Spleen (tissue), 11 donors: Measurements from ENCODE around the gene PTAFR. TPM values are rescaled to one million over a fixed set of nuclear protein-coding genes. Genes with fewer than 3 reads are reported as not detected.

Source experiments
- DNase-seq: peaks from one replicate; pipeline ENCODE4 v3.0.0-alpha.2; 2020
- H3K27ac ChIP-seq, 8 donors: fragments of 200-600 bp; sonication (generic) in 7 of 8; 1 replicate in 4 of 8; 2 replicates in 4 of 8; pipeline versions ENCODE4 v1.5.0 to v1.8.0; 2016 to 2021; ENCODE audit warnings: inconsistent platforms in 4 of 8, mild to moderate bottlenecking in 4 of 8, moderate library complexity in 1 of 8
- H3K27me3 ChIP-seq, 7 donors: fragments of 200-600 bp; sonication (generic) in 6 of 7; replicated peaks in 1 of 7; 1 replicate in 4 of 7; 2 replicates in 3 of 7; pipeline versions ENCODE4 v1.5.0 to v1.8.0; 2016 to 2021; ENCODE audit warnings: inconsistent platforms in 3 of 7, mild to moderate bottlenecking in 1 of 7
- H3K36me3 ChIP-seq, 6 donors: fragments of 200-600 bp; sonication (generic) in 5 of 6; 1 replicate in 4 of 6; 2 replicates in 2 of 6; pipeline versions ENCODE4 v1.5.0 to v1.8.0; 2016 to 2021; ENCODE audit warnings: inconsistent platforms in 2 of 6
- H3K4me1 ChIP-seq, 6 donors: fragments of 200-600 bp; sonication (generic) in 5 of 6; 1 replicate in 3 of 6; 2 replicates in 3 of 6; pipeline versions ENCODE4 v1.5.0 to v1.8.0; 2016 to 2021; ENCODE audit warnings: inconsistent platforms in 3 of 6
- H3K4me3 ChIP-seq, 8 donors: fragments of 200-600 bp; sonication (generic) in 7 of 8; 1 replicate in 4 of 8; 2 replicates in 4 of 8; pipeline versions ENCODE4 v1.5.0 to v1.8.0; 2016 to 2021; ENCODE audit warnings: inconsistent platforms in 4 of 8, mild to moderate bottlenecking in 4 of 8, moderate library complexity in 2 of 8
- H3K9me3 ChIP-seq, 8 donors: fragments of 200-600 bp; sonication (generic) in 7 of 8; 1 replicate in 4 of 8; 2 replicates in 4 of 8; pipeline versions ENCODE4 v1.5.0 to v1.8.0; 2016 to 2021; ENCODE audit warnings: inconsistent platforms in 4 of 8
- CTCF ChIP-seq, 11 experiments: fragments of 200-600 bp in 7 of 11; fragments of 450-650 bp in 4 of 11; sonication (generic) in 4 of 11; IDR thresholded peaks in 8 of 11; conservative IDR thresholded peaks in 3 of 11; 1 replicate in 7 of 11; 2 replicates in 4 of 11; pipeline versions ENCODE4 v1.4.0 to v1.8.0; 2016 to 2021; ENCODE audit warnings: antibody characterized with exemption in 11 of 11, inconsistent platforms in 4 of 11, mild to moderate bottlenecking in 1 of 11
- POLR2A ChIP-seq, 3 donors: fragments of 450-650 bp; IDR thresholded peaks; one replicate each; pipeline ENCODE4 v1.5.1; 2017; ENCODE audit warnings: antibody characterized with exemption in 3 of 3, mild to moderate bottlenecking in 1 of 3
- POLR2AphosphoS5 ChIP-seq, 3 donors: sonication (generic); formaldehyde crosslinking; IDR thresholded peaks; one replicate each; pipeline ENCODE4 v1.5.1; 2017; ENCODE audit warnings: antibody characterized with exemption in 3 of 3
- WGBS, 5 donors: extraction: QIAGEN DNeasy Blood & Tissue Kit in 3 of 5; methylation state at CpG; one replicate each; pipeline versions ENCODE4 v1.1.5 to v1.1.7; 2013 to 2018; 5-methylcytosine and 5-hydroxymethylcytosine counted together
- intact Hi-C: fragments of 100-400 bp; cut with DNase I; formaldehyde crosslinking; loops from one replicate; pipeline ENCODE4 v1.15.0; 2023; ENCODE audit warnings: low total_unique reads
- polyA plus RNA-seq, 3 donors: library from polyadenylated mRNA; stranded (reverse); fragments of 200-250 nt; gene quantifications; one replicate each; pipeline ENCODE4 v1.2.1, GENCODE V29; 2013
- total RNA-seq, 7 donors: library from RNA; depleted of rRNA in 3 of 7; stranded (reverse); fragments of >200 nt in 3 of 7; fragmentation: NEBNext Ultra II Directional in 4 of 7; extraction: Animal tissue kit (Norgen Biotek cat#: 25700) in 4 of 7; gene quantifications; one replicate each; pipeline versions ENCODE4 v1.1.0 to v1.2.1, GENCODE V29; 2016 to 2021
- donor health status: healthy with polysubstance abuse.
- donor health status: DM: no; HTN: no; CAD: no; lungs with moderate emphysema.
- donor health status: DM: no; HTN: no; CAD: no.
- donor health status: Bipolar disorder and iron deficiency.
- donor health status: healthy.
- donor health status: DM: no; HTN: no; CAD: no.
- donor health status: DM: yes; HTN: yes; CAD: no.

The PTAFR gene
- total and polyA plus RNA-seq, 10 donors = 5.0 to 32.2 (median 24.0) TPM

GRCh38 chr1:28129150-28129549 is 47.3 kb downstream of the PTAFR start:
- no peaks in the 10 kb centered on the region for H3K9me3 ChIP-seq
- H3K4me3 ChIP-seq = no peak overlapping the region
- H3K27ac ChIP-seq = peak overlapping the region in 2 of 8 donors; percentile 87 to 92
- no peak for DNase-seq
- no peaks in the 10 kb centered on the region for H3K27me3 ChIP-seq
- intact Hi-C loops = no loop called here
- 62 to 89% (median 76%) methylated on average over 1 of the region's 1 CpG for WGBS, 5 donors
- H3K36me3 ChIP-seq = no peaks in the 10 kb centered on the region
- no peak for TF ChIP-seq CTCF (IDR thresholded peaks at IDR 0.05 in 8 of 11, conservative IDR thresholded peaks at IDR 0.05 in 3 of 11)
- no peak for TF ChIP-seq POLR2A (IDR thresholded peaks at IDR 0.05)
- no peak for TF ChIP-seq POLR2AphosphoS5 (IDR thresholded peaks at IDR 0.05)
- H3K4me1 ChIP-seq = peaks cover 8 to 62% (median 25%) of the 10 kb centered on the region in 6 donors

DNA sequence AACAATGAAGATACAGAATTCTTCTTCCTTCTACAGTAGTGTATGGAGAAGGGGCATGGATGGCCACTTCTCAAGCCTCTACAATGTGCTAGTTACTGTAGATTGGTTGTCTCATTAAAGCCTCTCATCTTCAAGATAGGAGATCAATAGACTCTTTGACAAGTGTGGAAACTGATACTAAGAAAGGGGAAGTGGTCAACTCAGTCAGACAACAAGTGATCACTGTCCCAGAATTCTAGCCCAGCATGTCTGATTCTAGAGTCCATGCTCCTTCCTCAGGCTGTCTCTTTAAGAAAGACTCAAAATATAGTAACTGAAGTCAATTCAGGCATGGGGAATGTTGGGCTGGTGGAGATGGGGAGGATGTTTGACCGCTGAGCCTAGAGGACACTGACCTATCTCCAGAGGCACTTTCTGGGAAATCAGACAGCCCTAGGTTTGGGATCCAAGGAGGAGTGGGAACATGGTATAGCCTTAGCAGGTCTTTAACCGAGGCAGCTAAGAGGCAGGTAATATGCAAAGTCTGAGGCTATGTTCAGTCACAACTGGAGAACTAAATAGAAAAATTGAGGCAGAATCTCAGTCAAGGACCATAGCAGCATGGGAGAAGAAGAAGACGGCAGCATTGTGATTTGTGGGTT is 48.8 kb downstream of the PTAFR start:
- Histone ChIP-seq H3K27me3 (no peaks in the 10 kb centered on the region), H3K27ac (peak overlapping the region in 7 of 8 donors; percentile 29 to 92 (median 80)), H3K4me1 (peaks cover 11 to 65% (median 29%) of the 10 kb centered on the region in 6 donors), H3K4me3 (peak overlapping the region in 1 of 8 donors; percentile 54), H3K36me3 (no peaks in the 10 kb centered on the region), H3K9me3 (no peaks in the 10 kb centered on the region)
- no peak for DNase-seq
- TF ChIP-seq POLR2A (IDR thresholded peaks at IDR 0.05) (no peak), CTCF (IDR thresholded peaks at IDR 0.05 in 8 of 11, conservative IDR thresholded peaks at IDR 0.05 in 3 of 11) (no peak), POLR2AphosphoS5 (IDR thresholded peaks at IDR 0.05) (no peak)
- 59 to 72% (median 67%) methylated on average over 3 of the region's 3 CpGs for WGBS, 5 donors
- intact Hi-C loops = no loop called here

DNA sequence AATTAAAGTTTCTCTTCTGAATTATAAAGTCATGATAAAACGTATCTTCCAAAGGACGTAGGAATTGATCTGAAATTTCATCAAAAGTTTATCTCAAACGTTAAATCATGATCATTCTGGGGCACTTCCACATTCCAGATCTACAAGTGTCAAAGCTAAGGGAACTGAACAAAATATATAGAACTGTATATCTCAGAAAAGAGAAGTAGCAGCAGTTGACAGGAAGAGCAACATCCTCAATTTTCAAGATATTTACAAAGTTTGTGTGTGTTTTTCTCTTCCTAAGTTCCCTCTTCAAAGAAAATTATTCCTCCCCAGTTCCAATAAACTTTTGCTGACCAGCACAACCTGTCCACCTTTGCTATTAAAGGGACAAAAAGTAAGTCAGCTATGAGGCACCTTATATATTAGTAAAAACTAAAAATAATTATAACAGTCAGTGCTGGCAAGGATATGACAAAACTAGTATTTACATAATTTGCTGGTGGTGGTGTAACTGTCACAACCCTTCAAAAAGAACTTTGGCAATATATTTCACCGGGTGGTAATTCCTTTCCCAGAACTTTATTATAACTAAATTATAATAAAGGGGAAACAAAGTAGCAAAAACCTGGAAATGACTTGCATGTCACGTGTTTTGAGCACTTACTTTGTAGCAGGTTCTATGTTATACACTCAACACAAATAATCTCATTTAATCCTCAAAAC is 49.6 kb downstream of the PTAFR start:
- WGBS, 5 donors = 28 to 49% (median 32%) methylated on average over 5 of the region's 5 CpGs
- no peak for DNase-seq
- intact Hi-C loops = no loop called here
- no peak for TF ChIP-seq CTCF (IDR thresholded peaks at IDR 0.05 in 8 of 11, conservative IDR thresholded peaks at IDR 0.05 in 3 of 11)
- no peak for TF ChIP-seq POLR2AphosphoS5 (IDR thresholded peaks at IDR 0.05)
- no peak for TF ChIP-seq POLR2A (IDR thresholded peaks at IDR 0.05)
- Histone ChIP-seq H3K4me3 (peak overlapping the region in 2 of 8 donors; percentile 9 to 54), H3K27me3 (no peaks in the 10 kb centered on the region), H3K4me1 (peaks cover 8 to 65% (median 22%) of the 10 kb centered on the region in 6 donors), H3K9me3 (no peaks in the 10 kb centered on the region), H3K27ac (peak overlapping the region in 7 of 8 donors; percentile 29 to 92 (median 80)), H3K36me3 (no peaks in the 10 kb centered on the region)

DNA sequence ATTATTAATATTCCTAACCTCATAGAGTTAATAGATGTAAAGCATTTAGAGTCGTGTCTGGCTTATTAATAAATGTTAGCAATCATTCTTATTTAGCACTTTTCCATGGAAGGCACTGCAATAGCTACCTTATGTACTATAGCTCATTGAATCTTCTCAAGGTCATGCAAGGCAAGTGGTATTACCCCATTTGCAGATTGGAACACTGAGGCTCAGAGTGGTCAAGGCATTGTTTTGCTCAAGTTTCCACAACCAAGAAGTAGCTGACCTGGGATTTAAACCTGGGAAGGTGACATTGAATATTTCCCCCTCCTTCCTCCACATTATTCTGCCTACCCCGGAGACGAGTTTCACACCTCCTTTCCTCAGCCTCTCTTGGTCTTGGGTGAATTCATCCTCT is 50.3 kb downstream of the PTAFR start:
- H3K27ac ChIP-seq = peak overlapping the region in 7 of 8 donors; percentile 29 to 92 (median 80)
- DNase-seq = no peak

More for the DNA sequence above, 50.3 kb downstream of the PTAFR start:
- Histone ChIP-seq H3K27me3 (no peaks in the 10 kb centered on the region), H3K4me1 (peaks cover 8 to 66% (median 22%) of the 10 kb centered on the region in 6 donors), H3K4me3 (peak overlapping the region in 3 of 8 donors; percentile 9 to 54 (median 15)), H3K9me3 (no peaks in the 10 kb centered on the region), H3K36me3 (no peaks in the 10 kb centered on the region)
- intact Hi-C loops = no loop called here
- TF ChIP-seq POLR2AphosphoS5 (IDR thresholded peaks at IDR 0.05) (no peak), POLR2A (IDR thresholded peaks at IDR 0.05) (no peak), CTCF (IDR thresholded peaks at IDR 0.05 in 8 of 11, conservative IDR thresholded peaks at IDR 0.05 in 3 of 11) (no peak)
- 54 to 67% (median 57%) methylated on average over 3 of the region's 3 CpGs for WGBS, 5 donors
